NCI-H187 treated with DMSO at 0.1 percent for 48 hours (cell line): Measurements from ENCODE around the gene NECAB2.

ENCODE experiments used
- DNase-seq: peaks from one replicate; lab custom pipeline; 2025; lab: John Stamatoyannopoulos, UW

NECAB2 gene

GRCh38 chr16:83992624-83993023, 24.6 kb downstream of the NECAB2 start:
- DNase-seq = no peak

GRCh38 chr16:83994087-83994486, 26.0 kb downstream of the NECAB2 start:
- DNase-seq = no peak

- DNase-seq = no peak
Observed at GRCh38 chr16:83994703-83995102, 26.7 kb downstream of the NECAB2 start.

GRCh38 chr16:83995754-83996153, 27.7 kb downstream of the NECAB2 start:
- DNase-seq = peak; percentile 31

GRCh38 chr16:83996481-83997252, 28.6 kb downstream of the NECAB2 start:
- no peak for DNase-seq

- DNase-seq = no peak
Observed at GRCh38 chr16:83998091-83998490, 30.0 kb downstream of the NECAB2 start.

DNA sequence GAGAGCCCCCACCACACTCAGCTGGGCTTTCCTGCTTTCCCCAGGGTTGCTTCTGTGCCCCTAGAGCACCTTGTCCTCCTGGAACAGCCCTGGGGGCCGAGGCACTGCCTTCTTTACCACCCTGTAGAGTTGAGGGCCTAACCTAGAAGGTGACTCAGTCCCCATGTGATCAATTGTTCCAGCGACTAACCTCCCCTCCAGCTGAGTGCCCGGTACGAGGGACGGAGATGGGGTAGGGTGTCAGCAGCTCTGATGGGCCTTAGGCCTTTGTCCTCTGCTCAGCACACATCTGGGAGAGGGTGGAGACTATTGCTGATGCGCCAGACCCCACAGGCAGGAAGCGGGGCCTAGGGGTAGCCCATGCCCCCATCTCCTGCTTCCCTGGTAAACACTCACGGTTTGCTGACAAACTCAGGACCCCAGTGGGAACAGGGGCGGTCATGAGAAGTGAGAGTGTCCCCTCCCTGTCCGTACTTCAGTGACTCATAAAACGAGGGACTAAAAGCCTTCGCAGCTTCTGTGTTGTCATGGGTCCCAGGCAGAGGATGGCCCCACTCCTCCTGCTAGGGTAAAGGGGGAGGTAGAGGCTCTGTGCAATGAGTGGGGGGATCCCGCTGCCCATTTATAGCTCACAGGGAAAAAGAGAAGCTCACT, 33.1 kb downstream of the NECAB2 start:
- DNase-seq = no peak

DNA sequence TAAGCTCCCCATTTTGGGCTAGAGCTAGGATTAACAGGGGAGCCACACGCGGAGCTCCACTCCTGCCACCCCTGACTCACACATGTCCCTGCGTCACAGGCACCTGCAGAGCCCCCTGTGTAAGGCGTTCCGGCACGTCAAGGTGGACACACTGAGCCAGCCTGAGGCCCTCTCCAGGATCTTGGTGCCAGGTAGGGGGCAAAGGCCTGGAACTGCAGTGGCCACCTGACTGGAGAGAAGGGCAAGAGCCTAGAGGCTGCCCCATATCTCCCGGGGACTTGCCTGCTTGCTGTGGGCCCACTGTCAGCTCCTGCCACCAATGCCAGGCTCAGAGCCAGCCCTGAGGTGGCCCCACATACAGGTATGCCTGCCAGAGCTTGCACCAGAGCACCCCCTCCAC, 33.7 kb downstream of the NECAB2 start:
- DNase-seq = no peak

DNA sequence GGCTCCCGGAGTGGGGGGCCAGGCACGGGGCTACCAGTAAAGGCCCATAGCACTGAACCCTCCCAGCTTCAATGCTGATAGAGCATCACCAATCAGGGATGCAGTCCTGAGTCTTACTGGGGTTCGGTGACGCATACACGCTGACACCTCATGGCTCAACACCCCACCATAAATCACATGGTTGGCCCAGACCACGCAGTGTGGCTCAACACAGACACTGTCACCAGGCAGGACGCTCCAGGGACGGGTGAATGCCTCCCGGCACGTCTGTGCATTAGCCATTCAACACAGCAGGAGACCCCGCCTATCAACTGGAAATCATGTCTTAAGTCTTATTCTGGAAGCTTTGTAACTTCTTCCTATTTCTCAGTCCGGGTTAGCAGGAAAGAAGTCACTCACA, 35.0 kb downstream of the NECAB2 start:
- DNase-seq = no peak

DNA sequence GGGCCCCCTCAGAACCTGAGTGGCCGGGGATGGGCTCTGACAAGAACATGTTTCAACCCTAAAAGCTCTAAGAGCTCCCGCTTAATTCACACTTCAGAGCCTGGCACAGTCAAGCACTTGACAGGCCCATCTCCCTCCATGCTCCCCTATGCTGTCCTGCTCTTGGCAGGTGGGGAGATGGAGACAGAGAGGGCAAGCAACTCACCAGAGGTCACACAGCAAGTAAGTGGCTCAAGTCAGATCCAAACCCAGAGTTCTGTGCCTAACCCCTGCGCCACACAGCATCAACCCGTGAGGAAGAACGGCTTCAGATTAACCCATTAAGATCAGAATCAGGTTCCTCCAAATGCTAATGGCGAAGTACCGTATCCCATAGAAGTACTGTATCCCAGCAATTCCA, 36.4 kb downstream of the NECAB2 start:
- DNase-seq = no peak

DNA sequence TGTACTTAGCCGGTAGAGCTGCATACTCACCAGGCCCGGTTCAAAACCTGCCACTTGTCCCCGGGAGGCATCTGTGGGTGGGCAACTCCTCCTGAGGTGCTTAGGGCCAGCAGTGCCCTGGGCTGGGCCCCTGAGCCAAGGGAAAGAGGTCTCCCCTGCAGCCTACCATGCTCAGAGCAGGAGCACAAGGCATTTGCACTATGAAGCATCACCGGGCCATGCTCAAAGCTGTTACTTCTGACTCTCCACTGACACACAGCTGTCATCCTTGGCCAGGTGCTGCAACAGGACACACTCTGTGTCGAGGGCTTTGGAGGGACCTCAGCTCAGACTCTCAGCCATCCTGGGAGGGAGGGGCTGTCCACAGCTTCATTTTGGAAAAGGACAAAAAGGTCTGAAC, 37.3 kb downstream of the NECAB2 start:
- no peak for DNase-seq

DNA sequence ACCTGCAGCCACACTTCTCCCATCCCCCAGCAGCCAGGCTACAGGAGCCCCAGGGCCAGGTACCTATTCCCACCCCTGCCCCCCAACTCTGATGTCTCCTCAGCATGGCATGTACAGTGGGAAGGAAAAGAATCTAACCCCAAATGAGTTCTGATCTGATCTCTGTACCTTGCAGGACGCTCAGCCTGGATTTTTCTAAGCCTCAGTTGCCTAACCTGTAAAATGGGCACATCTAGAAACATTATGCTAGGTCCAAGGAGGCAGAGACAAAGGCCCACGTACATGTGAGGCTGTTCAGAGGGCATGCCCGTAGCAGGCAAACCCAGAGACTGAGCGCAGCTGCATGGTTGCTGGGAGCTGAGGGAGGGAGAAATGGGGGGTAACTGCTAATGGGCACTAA, 39.5 kb downstream of the NECAB2 start:
- no peak for DNase-seq

DNA sequence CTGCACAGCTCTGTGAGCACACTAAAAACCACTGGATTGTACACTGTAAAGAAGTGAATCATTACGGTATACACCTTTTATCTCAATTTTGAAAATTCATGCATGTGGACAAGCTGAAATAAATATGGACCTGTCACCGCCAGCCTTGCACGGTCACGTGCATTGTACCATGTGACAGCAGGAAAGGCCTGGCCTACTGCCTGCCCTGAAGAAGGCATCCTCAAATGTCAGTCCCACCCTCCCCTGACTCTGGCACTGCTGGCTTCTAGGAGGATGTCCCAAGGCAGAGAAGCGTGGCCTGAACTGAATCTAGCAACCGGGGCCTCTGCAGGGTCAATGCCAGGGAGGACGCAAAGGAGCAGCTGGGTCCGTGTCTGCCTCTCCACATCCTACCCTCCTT, 39.9 kb downstream of the NECAB2 start:
- no peak for DNase-seq

GRCh38 chr16:84009282-84009681, 41.2 kb downstream of the NECAB2 start:
- DNase-seq = no peak

GRCh38 chr16:84013787-84014569, 45.9 kb downstream of the NECAB2 start:
- DNase-seq = peak; percentile 88

GRCh38 chr16:84014570-84015327, 46.7 kb downstream of the NECAB2 start:
- DNase-seq = no peak

- DNase-seq = no peak
Observed at GRCh38 chr16:84015399-84015798, 47.4 kb downstream of the NECAB2 start.

DNA sequence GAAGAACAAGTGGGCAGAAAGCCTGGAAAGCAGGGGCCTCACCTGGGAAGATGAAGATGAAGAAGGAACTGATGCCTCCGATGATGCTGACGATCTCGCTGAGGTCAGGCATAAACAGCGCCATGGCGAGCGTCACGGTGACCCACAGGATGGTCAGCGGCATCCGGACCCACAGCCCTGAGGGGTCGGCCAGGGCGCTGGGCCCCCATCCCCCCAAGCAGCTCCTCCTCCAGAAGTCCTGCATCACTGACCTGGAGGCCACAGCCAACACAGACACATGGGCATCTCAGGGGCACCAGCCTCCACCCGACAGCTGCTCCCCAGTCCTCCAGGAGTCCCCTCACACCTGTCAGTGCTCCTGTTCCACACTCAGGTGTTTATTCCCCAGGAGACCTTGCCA, 48.4 kb downstream of the NECAB2 start:
- no peak for DNase-seq

DNA sequence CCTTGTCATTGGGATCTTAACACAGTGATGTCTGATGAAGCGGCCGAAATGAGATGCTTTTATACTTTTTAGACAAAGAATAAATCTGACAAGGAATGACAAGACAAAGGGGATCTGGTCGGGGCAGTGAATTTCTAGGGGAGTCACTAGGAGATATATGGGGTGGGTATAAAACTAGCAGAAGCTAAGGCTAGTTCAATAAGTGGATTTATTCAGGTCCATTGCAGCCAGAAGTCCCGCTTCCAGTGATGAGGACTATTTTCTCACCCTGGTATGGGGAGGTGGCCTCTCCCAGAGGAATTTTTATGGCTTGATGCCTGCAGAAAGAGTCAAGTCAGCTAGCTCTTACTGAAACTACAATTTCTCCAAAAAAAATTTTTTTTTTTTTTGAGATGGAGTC, 50.7 kb downstream of the NECAB2 start:
- no peak for DNase-seq

DNA sequence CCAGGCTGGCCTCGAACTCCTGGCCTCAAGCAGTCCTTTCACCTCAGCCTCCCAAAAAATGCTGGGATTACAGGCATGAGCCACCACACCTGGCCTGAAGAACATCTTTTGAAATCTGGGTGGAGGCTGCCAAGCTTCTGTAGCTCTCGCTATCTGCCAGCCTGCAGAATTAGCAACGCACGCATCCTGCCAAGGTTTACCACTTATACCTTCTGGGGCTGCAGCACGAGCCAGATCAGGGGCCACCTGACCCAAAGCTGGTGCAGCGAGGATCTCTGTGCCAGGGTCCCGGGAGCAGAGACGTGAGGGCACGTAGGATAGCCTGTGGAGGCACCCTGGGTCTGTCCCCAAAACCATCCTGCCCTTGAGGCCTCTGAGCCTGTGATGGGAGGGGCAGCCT, 52.3 kb downstream of the NECAB2 start:
- no peak for DNase-seq

DNA sequence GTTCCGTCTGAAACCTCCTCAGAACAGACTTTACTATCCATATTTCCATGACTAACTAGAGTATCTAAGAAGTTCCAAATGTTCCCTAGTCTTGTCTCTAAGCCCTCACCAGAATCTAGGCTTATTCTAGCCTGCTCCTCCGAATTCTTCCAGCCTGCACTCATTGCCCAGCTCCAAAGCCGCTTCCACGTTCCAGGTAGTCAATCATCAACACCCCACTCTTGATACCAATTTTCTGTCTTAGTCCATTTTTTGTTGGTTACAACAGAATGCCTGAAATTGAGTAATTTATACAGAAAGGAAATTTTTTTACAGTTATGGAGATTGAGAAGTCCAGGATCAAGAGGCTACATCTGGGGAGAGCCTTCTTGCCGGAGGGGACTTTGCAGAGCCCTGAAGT, 53.4 kb downstream of the NECAB2 start:
- no peak for DNase-seq

GRCh38 chr16:84022644-84023043, 54.6 kb downstream of the NECAB2 start:
- no peak for DNase-seq
